LNCAP (cell line): ENCODE measurements around the gene PTGER3.

Experiments used
- TF ChIP-seq, protein P1 (sequence below): fragments of 450-650 bp; IDR thresholded peaks from 2 replicates; pipeline ENCODE4 v1.5.1; 2017; ENCODE audit warnings: mild to moderate bottlenecking

PTGER3 gene

DNA sequence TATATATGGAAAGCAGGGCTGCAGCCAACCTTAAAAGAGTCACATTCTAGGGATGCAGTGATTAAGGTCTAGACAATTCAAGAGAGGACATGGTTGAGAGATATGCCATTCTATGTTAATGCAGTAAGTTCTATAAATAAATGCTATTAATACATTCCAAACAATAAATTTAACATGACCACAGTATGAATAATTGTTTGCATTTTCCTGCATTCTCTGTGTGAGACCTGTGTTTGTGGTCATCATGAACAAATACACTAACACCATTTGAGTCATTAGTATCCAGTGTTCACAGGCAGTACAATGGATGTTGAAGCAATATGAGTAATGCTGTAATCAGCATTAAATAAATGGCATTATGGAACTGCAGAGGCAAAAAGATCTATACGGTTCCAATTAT lies 38.7 kb upstream of the PTGER3 start:
- TF ChIP-seq, protein P1, sequence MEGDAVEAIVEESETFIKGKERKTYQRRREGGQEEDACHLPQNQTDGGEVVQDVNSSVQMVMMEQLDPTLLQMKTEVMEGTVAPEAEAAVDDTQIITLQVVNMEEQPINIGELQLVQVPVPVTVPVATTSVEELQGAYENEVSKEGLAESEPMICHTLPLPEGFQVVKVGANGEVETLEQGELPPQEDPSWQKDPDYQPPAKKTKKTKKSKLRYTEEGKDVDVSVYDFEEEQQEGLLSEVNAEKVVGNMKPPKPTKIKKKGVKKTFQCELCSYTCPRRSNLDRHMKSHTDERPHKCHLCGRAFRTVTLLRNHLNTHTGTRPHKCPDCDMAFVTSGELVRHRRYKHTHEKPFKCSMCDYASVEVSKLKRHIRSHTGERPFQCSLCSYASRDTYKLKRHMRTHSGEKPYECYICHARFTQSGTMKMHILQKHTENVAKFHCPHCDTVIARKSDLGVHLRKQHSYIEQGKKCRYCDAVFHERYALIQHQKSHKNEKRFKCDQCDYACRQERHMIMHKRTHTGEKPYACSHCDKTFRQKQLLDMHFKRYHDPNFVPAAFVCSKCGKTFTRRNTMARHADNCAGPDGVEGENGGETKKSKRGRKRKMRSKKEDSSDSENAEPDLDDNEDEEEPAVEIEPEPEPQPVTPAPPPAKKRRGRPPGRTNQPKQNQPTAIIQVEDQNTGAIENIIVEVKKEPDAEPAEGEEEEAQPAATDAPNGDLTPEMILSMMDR = no peak

DNA sequence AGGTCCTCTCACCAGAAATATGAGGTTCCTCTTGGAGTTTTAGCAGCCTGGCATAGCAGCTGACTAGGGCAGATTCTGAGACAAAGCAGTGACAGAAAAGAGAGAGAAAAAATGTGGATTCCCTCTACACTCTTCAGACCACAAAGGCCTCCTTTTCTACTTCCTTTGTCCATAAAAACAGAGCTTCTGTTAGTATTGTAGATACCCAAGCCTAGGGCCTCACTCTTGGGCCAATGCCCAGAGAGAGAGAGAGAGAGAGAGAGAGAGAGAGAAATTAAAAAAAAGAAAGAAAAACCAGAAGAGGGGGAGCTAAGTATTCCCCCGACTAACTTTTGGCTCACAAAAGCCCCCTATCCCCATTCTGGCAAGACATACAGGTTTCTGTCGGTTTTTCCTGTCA lies 35.7 kb upstream of the PTGER3 start:
- TF ChIP-seq, protein P1 = no peak

DNA sequence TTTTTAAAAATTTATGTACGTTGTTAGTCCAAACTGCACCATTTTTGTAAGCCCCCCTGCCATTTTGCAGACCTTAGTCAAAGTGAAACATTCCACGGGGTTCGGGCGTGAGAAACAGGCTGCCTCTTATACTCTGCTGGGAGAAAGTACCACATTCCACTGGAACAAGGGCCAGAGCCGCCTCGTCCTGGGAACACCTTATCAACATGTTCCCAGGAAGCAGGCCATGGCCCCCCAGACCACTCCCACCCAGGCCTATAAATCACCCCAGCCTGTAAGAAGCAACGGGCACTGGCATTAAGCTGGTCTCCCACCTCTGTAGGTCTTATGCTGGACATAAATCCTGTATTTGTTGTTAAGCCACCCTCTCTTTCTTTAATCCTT lies 34.1 kb upstream of the PTGER3 start:
- TF ChIP-seq, protein P1 = no peak

DNA sequence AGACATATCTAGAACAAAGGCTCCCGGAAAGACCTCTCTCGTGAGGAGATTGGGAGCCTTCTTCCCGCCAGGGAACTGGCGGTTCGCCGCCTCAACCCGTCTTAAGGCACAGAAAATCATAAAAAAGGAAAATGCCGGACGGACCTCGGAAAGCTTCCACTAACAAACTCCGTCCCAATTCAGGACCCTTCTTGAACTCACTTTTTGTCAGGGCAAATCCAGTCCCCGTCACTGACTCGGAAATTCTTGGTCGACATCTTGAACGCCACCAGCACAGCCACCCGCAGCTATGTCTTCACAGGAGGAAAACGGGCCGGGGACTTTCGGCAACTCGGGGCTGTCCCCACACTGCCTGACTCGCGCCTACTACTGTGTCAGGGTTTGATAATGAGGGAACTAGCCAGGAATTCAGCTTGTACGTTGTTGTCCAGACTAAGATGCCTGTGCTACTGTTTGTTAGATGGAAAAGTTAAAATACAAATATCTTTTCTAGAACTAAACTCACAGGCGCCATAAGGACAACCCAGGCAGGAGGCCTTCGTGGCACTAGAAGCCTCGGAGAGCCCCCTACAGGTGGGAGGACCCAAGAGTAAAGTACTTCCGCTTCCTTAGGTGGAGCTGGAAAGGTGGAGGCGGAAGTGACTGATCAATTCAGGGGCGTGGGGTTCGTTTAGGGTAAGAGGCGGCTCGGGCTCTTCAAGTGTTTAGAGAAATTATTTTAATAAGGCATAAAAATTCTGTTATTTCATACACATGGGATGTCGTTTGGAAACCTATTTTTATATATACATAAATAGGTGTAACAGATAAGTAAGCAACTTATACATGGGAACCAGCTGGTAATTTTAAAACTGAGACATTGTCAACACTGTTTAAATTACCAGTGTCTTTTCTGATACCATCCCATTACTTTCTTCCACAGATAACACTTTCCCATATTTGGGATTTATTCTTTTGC lies 33.4 kb upstream of the PTGER3 start, which contains the start of gene ZRANB2:
Gene ZRANB2, minus strand, starts transcription at position 297 of the 958 bp plus-strand sequence. Its CDS starts 40 bp downstream, at position 257.
- TF ChIP-seq, protein P1 = peak; percentile 70

DNA sequence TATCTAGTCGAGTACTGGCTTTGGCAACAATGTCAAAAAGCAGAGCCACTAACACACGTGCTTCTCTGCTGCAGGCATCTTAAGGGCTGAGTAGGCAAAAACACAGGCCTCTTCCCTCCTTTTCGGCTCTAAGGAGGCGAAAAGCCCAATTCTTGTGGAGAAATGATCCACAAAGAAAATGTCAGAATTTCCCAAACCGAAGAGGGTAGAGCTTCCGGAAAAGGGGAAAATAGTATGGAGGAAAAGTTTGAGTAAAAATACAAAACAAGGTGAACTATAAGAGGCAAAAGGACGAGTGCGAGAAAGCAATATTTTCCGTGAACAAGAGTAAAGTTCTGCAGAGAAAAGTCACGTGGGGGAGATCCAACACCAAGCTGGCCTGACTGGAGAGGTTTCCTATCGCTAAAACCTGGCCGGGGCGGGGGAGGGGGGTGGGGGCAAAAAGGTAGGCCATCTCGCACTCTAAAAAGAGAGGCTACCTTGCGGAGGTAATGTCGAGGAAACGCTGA lies 32.7 kb upstream of the PTGER3 start:
- TF ChIP-seq, protein P1 = no peak

DNA sequence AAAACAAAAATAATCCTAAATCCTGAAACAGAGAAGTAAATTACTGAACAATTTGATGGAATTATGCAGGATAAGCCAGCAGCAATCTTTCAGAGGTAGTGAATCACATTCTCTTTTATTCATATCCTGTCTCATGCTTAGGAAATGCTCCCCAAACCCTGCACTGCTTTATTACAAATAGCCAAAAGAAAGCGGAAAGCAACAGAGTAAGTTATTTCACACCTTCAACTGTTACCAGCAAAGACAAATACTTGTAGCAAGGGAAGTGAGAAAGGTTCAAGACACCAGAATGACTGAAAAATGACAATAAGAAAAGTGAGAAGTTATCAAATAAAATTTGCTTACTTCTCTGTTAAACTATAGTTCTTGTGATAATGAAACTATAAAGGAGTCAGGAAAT lies 27.1 kb upstream of the PTGER3 start:
- TF ChIP-seq, protein P1 = no peak

DNA sequence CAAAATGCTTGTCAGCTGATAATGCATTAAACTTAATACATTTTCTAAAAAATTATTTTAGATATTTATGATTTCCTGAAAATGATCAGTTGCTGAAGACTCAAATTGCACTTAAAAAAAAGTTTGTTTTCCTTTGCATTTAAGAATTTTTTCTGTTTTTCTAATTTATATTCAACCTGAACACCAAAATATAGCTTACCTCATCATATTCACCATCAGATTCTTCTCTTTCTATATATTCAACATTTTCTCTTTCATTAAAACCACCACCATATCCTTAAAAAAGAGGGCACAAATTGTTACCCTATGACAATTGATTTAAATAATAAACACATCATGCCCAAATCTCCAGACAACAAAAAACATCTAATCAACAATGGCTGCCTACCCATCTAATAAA lies 24.7 kb upstream of the PTGER3 start:
- TF ChIP-seq, protein P1 = no peak
